Measurements from ENCODE around the gene ZNF280B.

DNA sequence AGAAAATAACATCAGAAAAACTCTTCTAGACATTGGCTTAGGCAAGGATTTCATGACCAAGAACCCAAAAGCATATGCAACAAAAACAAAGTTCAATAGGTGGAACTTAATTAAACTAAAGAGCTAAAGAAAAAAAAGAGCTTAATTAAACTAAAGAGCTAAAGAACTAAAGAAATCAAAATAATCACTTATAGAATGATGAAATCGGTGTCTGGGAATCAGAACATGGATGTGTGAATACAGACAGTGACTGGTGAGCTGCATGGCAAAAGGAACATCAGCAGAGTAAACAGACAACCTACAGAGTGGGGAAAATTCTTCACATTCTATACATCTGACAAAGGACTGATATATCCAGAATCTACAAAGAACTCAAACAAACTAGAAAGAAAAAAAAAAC lies 41.4 kb downstream of the ZNF280B start:
- TF ChIP-seq EZH2 (IDR thresholded peaks at IDR 0.05; ENCODE audit: insufficient read depth, poor library complexity, severe bottlenecking), result no peak
- no peak for TF ChIP-seq EZH2phosphoT487 (IDR thresholded peaks at IDR 0.05; ENCODE audit: insufficient read depth, low read depth)
